RWPE2 (cell line): Measurements from ENCODE around the gene ARHGEF4.

Experiments
- ATAC-seq: fragments of 200-7000 bp; cut with Tn5 transposase; 3 replicates; pipeline ENCODE4 v1.9.1; 2021; ENCODE audit warnings: low read depth
- DNase-seq: peaks from one replicate; pipeline ENCODE4 v3.0.0-alpha.2; 2020; ENCODE audit warnings: low spot score
- H3K27ac ChIP-seq: fragments of 450-650 bp; 2 replicates; pipeline ENCODE4 v1.5.1; 2017; ENCODE audit warnings: mild to moderate bottlenecking; ENCODE audit not compliant: poor library complexity, severe bottlenecking
- H3K27me3 ChIP-seq: fragments of 250-450 bp; sonication (Bioruptor Pico); 2 replicates; pipeline ENCODE4 v1.5.1; 2021; ENCODE audit warnings: mild to moderate bottlenecking, moderate library complexity; ENCODE audit not compliant: insufficient read depth, poor library complexity, severe bottlenecking
- H3K36me3 ChIP-seq: fragments of 250-450 bp; sonication (Bioruptor Pico); 2 replicates; pipeline ENCODE4 v1.5.1; 2020; ENCODE audit warnings: low read depth, mild to moderate bottlenecking, moderate library complexity
- H3K4me1 ChIP-seq: fragments of 250-450 bp; sonication (Bioruptor Pico); 2 replicates; pipeline ENCODE4 v1.5.1; 2021; ENCODE audit warnings: mild to moderate bottlenecking, moderate library complexity; ENCODE audit not compliant: insufficient read depth, poor library complexity, severe bottlenecking
- H3K4me3 ChIP-seq: fragments of 250-450 bp; sonication (Bioruptor Pico); 2 replicates; pipeline ENCODE4 v1.5.1; 2021; ENCODE audit warnings: mild to moderate bottlenecking, moderate library complexity; ENCODE audit not compliant: severe bottlenecking
- H3K9me3 ChIP-seq: fragments of 250-450 bp; sonication (Bioruptor Pico); 2 replicates; pipeline ENCODE4 v1.5.1; 2021; ENCODE audit warnings: mild to moderate bottlenecking, moderate library complexity; ENCODE audit not compliant: severe bottlenecking
- CTCF ChIP-seq: fragments of 450-650 bp; IDR thresholded peaks from one replicate; pipeline ENCODE4 v1.5.1; 2017; ENCODE audit warnings: mild to moderate bottlenecking, moderate library complexity; ENCODE audit not compliant: poor library complexity, severe bottlenecking

ARHGEF4 gene

GRCh38 chr2:130963849-130964793 lies 127.4 kb downstream of the ARHGEF4 start:
- peak; percentile 8 for TF ChIP-seq CTCF
- Histone ChIP-seq H3K36me3 (no peaks in the 10 kb centered on the region), H3K4me1 (no peaks in the 10 kb centered on the region), H3K27ac (no peak overlapping the region), H3K27me3 (peaks cover 9% of the 10 kb centered on the region), H3K4me3 (peak overlapping the region; percentile 26), H3K9me3 (no peaks in the 10 kb centered on the region)
- DNase-seq, result no peak
- peak; percentile 58 for ATAC-seq

DNA sequence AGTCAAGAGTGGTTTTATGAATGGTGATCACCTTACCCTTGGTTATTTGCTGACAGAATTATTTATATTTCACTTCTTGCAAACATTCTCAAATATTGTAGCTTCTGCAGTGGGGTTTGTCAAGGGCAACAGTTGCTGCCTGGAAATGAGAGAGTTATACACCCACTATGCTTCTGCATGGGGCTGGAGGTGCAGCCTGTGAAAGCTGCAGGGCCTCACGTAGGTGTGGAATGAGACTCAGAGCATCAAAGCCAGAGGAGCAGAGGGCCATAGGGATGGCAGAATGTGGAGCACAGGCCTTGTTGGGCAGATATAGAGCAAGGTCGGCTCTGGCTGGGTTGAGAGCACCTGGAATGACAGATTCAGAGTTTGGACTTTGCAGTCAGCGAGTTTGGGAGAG lies 128.2 kb downstream of the ARHGEF4 start:
- no peaks in the 10 kb centered on the region for H3K36me3 ChIP-seq
- H3K27me3 ChIP-seq, result peaks cover 9% of the 10 kb centered on the region
- DNase-seq (no peak), ATAC-seq (no peak)
- TF ChIP-seq CTCF, result no peak
- H3K4me1 ChIP-seq, result no peaks in the 10 kb centered on the region
- H3K27ac ChIP-seq, result no peak overlapping the region
- no peaks in the 10 kb centered on the region for H3K9me3 ChIP-seq
- H3K4me3 ChIP-seq, result no peak overlapping the region

DNA sequence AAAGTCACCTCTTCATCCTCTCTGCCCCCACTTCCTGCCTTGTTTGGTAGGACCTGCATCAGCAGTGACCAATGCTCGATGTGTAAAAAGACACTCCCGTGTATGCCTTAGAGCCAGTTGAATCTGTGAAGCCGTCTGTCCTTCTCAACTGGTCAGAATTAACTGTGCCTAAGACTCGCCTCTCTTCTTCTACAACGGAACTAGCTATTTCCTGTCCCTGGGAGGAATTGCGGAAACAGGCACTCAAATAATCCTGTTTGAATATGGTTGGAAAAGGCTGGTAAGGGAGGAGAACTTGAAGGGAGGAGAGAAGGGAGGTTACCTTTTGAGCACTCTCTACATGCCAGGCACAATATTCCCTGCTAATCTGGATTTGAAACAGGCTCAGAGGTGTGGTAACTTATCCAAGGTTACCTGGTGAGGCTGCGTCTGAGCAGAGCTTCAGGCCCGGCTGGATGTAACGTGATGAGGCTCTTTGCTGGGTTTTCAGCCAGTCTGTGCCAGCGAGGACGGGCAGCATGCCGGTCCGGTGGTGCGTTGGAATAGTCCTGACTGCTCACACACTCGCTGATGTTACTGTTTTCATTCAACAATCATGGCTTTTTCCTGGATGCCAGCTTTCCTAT lies 129.5 kb downstream of the ARHGEF4 start:
- no peaks in the 10 kb centered on the region for H3K9me3 ChIP-seq
- H3K4me1 ChIP-seq, result peaks cover 3% of the 10 kb centered on the region
- H3K27ac ChIP-seq, result no peak overlapping the region
- ATAC-seq, result no peak
- no peak for TF ChIP-seq CTCF
- H3K4me3 ChIP-seq, result no peak overlapping the region
- DNase-seq, result no peak
- peaks cover 9% of the 10 kb centered on the region for H3K27me3 ChIP-seq
- H3K36me3 ChIP-seq, result no peaks in the 10 kb centered on the region

DNA sequence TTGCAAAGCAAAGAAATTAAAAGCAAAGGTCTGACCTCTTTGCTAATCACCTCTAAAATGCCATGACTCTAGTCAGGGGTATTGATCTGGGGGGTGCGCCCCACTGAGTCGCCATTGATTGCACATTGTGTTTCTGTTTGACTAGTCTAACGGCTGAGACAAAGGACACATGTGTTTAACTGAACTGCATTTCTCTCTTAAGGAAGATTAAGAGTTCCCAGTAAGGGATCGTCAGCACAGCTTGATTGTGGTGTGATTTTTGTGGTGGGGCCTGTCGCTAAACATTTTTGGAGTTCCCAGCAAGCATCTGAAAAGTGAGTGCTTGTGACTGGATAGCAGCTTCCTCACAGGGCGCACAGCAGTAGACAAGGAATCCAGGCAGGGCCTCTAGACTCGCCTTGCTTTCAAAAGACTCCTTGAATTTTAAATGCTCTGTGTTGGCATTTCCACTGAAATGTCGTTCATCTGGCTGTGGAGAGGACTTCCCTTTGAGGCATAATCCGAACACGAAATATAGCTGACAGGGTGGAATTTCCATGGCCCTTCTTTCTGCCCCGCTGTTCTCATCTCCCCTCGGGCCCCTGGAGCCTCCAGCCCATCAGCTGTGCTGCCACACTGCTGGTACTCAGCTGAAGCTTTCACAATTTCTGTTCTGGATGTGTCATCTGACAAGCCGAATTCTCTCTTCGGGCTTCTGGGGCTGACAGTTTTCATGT lies 130.2 kb downstream of the ARHGEF4 start:
- no peak for TF ChIP-seq CTCF
- H3K27ac ChIP-seq, result no peak overlapping the region
- H3K27me3 ChIP-seq, result peaks cover 9% of the 10 kb centered on the region
- no peak for DNase-seq
- H3K36me3 ChIP-seq, result no peaks in the 10 kb centered on the region
- no peak overlapping the region for H3K4me3 ChIP-seq
- peaks cover 3% of the 10 kb centered on the region for H3K4me1 ChIP-seq
- no peaks in the 10 kb centered on the region for H3K9me3 ChIP-seq
- no peak for ATAC-seq
